ENCODE measurements around the gene LTA4H.

DNA sequence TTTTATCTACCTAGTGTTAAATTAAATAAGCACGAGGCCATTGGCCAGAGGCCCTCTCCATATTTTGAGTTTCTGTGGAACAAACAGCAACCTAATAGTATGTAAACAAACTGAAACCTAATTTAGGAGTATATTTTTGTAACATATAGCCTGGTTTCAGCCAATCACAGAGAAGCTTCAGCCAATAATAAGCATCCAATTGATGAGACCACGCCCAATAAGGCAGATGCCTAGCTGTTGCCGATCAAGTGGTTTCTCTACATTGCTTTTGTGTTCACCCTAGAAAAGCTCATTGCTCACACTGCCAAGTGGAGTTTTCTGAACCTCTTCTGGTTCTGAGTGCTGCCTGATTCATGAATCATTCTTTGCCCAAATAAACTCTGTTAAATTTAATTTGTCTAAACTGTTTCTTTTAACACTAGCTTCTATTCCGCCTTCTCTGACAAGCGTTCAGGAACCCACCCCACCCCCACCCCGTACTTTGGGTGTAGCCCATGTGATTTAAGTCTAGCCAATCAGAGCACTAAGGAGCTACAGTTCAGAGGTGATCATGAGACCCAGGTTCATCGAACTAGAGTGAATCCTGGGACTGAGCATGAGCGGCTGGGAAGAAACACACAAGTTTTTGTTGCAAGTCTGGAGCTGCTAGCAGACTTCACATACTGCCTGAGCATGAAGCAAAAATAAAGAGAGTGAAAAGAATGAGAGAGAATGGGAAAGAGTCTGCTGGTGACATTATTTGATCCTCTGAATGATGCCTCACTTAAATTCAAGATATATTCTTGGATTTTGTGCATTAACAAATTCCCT lies 21.5 kb upstream of the LTA4H start:
- no peak for TF ChIP-seq CTCF (IDR thresholded peaks at IDR 0.05; ENCODE audit: insufficient read depth, low read depth, low read length)
- TF ChIP-seq EZH2 (IDR thresholded peaks at IDR 0.05; ENCODE audit: insufficient read depth, low read length), result no peak

All from astrocyte (in vitro differentiated cells and primary cell).